ENCODE measurements around the gene TRAP1.

Gene TRAP1

DNA sequence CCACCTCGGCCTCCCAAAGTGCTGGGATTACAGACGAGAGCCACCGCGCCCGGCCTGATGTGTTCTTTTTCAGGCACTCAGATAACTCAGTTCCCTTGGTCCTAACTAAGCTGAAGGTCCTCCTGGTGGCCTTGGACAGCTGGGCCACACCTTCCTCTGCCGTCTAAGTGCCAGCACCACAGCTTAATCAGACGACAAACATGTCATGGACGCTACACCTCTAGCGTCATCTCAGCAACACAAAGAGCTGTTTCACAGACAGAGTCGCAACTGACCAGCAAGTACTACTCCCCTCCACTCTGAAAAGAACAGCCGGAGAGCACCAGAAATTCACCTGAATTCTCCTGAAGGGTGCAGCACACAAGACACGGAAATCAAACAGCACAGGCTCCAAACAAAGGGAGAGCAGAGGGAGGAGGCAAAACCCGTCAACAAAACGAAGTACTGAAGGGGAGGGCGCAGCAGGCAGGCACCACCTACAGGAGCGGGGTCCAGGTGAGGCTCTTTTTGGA, 4.4 kb downstream of the TRAP1 start:
- DNase-seq, result no peak

- no peak for DNase-seq
These were observed 10.9 kb downstream of the TRAP1 start for GRCh38 chr16:3706253-3707012.

- DNase-seq, result no peak
These were observed 15.2 kb downstream of the TRAP1 start for GRCh38 chr16:3702082-3702481.

DNA sequence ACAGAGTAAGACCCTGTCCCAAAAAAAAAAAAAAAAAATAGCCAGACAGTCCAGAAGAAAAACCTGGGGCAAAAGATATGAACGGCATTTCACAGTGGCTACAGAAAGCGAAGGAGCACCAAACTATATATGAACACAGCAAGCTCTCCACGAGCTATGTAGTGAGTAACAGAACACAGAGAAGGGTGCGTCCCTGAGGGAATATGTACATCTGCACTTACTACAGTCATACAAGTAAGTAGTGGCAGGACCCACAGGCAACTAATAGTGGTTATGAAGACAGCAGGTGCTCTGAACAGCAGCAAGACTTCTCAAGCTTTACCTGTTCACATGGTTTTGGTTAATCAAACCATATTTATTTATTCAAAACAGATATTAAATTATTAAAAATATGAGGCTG, 15.8 kb downstream of the TRAP1 start:
- DNase-seq, result no peak

GRCh38 chr16:3698941-3699340, 18.4 kb downstream of the TRAP1 start:
- no peak for DNase-seq

DNA sequence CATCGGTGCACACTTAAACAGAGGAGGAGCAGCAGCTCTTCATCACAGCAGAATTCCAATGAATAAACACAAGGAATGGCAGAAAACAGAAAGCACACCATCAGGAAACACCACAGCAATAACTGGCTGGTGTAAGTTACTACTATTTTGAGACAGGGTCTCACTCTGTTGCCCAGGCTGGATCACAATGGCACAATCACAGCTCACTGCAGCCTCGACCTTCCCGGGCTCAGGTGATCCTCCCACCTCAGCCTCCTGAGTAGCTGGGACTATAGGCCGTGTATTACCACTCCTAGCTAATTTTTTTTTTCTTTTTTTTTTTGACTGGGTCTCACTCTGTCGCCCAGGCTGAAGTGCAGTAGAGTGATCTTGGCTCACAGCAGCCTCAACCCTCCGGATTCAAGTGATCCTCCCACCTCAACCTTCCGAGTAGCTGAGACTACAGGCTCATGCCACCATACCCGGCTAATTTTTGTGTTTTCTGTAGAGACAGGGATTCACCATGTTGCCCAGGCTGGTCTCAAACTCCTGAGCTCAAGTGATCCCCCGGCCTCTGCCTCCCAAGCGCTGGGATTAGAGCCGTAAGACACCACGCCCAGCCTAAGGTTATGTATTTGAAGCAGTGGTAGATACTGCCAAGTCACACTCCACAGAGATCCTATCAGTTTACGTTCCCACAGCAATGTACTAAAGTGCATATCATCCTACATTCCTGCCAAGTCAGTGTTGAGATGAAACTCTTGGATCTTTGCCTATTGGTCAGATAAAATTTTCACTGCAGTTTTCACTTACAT, 20.7 kb downstream of the TRAP1 start:
- no peak for DNase-seq

- DNase-seq, result peak; percentile 12 to 62 (median 34)
These were observed 21.5 kb downstream of the TRAP1 start for GRCh38 chr16:3695610-3696369.

GRCh38 chr16:3694051-3694450, 23.3 kb downstream of the TRAP1 start:
- no peak for DNase-seq

- no peak for DNase-seq
These were observed 25.6 kb downstream of the TRAP1 start for GRCh38 chr16:3691761-3692160.

GRCh38 chr16:3690980-3691720, 26.2 kb downstream of the TRAP1 start:
- DNase-seq, result no peak

GRCh38 chr16:3690470-3690928, 26.8 kb downstream of the TRAP1 start:
- peak; percentile 86 to 92 (median 88) for DNase-seq

DNA sequence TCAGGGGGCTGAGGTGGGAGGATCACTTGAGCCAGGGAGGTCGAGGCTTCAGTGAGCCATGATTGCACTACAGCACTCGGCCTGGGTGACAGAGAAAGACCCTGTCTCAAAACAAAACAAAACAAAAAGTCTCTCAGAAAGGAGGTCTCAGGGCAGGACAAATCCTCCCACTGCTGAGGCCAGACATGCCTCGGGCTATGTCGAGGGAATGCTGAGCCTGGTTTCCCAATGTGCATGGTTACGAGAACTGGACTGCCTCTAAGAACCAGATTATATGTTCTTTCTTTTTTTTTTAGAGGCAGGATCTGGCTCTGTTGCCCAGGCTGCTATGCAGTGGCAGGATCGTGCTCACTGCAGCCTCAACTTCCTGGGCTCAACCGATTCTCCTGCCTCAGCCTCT, 27.6 kb downstream of the TRAP1 start:
- no peak for DNase-seq

- no peak for DNase-seq
These were observed 29.5 kb downstream of the TRAP1 start for GRCh38 chr16:3687792-3688191.

DNA sequence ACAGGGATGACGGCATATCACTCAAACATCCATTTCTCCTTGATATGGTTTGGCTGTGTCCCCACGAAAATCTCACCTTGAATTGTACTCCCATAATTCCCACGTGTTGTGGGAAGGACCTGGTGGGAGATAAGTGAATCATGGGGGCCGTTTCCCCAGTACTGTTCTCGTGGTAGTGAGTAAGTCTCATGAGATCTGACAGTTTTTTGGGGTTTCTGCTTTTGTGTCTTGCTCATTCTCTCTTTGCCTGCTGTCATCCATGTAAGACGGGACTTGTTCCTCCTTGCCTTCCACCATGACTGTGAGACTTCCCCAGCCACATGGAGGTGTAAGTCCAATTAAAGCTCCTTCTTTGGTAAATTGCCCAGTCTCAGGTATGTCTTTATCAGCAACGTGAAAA, 30.3 kb downstream of the TRAP1 start:
- DNase-seq, result peak in 3 of 4 experiments; percentile 22 to 27 (median 25)

GRCh38 chr16:3681206-3681605, 36.1 kb downstream of the TRAP1 start:
- peak in 2 of 4 experiments; percentile 16 to 18 for DNase-seq

- no peak for DNase-seq
These were observed 39.3 kb downstream of the TRAP1 start for GRCh38 chr16:3677994-3678393.

GRCh38 chr16:3675601-3676130, 41.7 kb downstream of the TRAP1 start:
- no peak for DNase-seq

DNA sequence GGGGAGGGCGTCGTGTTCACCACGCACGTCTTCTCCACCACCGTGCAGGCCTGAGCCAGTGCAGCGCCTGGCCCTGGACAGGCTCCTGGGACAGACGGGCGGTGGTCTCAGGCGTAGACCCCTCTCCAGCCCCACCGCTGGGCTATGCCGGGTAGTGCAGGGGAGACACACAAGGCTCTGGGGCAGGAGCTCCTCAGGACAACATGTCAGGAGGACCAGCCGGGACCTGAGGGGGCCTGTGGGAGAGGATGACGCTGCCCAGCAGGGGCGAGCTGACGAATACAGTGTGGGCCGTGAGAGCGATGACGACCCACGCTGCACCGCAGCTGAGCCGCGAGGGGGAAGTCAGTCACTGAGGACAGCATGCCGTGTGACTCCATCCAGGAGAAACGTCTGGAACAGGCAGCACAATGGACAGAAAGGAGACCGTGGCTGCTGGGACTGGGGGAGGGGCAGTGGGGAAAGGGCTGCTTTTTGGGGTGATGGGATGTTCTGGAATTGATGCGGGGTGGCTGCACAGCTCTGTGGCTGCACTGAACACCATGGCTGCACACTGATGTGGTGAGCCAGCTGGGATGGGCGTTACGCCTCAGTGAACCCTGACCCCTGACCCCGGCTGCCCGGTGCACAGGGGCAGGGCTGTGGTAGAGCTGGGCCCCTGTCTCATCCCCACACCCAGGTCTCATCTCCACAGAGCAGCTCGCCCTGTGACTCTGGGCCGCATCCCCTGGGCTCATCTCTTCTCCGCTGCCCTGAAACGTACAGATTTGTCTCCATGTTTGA, 42.6 kb downstream of the TRAP1 start:
- DNase-seq, result no peak

DNA sequence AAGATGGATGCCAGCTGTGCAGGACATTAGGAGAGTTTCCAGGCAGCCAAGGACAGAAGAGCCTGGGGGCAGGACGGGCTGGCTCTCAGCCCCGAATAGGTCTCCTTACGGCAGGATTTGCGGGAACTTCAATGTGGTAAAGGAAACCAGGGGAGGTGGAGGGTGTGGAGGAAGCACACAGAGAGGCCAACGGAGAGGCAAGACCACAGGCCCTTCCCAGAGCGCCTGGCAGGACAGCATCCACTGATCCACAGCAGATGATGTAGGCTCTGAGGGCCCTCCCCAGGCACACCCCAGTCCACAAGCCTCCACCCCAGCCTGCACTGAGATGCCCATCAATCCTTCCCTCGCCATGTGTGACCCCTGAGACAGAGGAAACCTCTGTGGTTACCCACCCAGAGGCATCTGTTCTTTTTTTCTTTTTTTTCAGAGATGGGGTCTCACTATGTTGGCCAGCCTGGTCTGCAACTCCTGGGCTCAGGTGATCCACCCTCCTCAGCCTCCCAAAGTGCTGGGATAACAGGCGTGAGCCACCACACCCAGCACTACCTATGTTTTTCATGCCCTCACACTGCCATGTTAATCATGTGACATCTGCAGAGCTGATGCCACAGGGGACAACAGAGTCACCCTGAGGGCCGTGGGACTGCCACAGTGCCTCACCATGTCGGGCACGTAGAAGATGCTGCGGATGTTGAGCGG, 43.5 kb downstream of the TRAP1 start:
- DNase-seq, result no peak

DNA sequence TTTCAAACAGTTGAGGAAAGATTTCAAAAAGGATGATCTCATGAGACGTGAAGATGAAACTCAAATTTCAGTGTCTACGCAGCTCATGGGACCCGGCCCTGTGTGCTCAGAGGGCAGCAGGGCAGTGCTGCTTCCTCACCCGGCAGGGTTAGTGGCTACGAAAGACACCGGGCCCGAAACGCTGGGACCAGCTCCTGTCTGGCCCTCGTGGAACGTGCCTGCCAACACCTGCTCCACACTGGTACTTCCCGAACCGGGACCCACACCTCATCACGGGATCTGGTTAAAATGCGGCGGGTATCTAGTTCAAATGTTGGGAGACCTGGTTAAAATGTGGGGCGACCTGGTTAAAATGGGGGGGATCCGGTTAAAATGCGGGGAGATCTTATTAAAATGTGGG, 44.1 kb downstream of the TRAP1 start:
- DNase-seq, result no peak
